IMR-90 (cell line): Measurements from ENCODE around the gene SCNN1B. TPM values are rescaled to one million over a fixed set of nuclear protein-coding genes. Genes with fewer than 3 reads are reported as not detected.

ENCODE experiments used
- ATAC-seq: fragments of 200-7000 bp; cut with Tn5 transposase; 2 replicates; pipeline ENCODE4 v1.9.1; 2020; ENCODE audit warnings: low read depth, mild to moderate bottlenecking, moderate library complexity
- BruUV-seq: library from RNA; stranded (reverse); fragments of 400-500 nt; replicated peaks from 2 replicates; lab custom pipeline; 2021; lab: Mats Ljungman, UMichigan
- CTCF ChIA-PET: fragments of 300-600 bp; formaldehyde crosslinking; extraction: SDS; loops from one replicate; lab custom pipeline; 2021; ENCODE audit warnings: antibody characterized with exemption; lab: Yijun Ruan, JAX
- POLR2A ChIA-PET: fragments of 300-600 bp; sonication (Branson Sonifier 250); formaldehyde crosslinking; loops from one replicate; lab custom pipeline; 2022; ENCODE audit warnings: antibody characterized with exemption; ENCODE audit not compliant: unreplicated experiment; lab: Charles Lee
- DNase-seq: peaks from one replicate; pipeline ENCODE4 v3.0.0; 2013
- H2AFZ ChIP-seq: replicated peaks from 2 replicates; pipeline ENCODE3; 2013; ENCODE audit warnings: low read length, mild to moderate bottlenecking; ENCODE audit not compliant: poor library complexity
- H2AK5ac ChIP-seq: 2 replicates; pipeline ENCODE4 v1.6.1; 2013; ENCODE audit warnings: low read depth, low read length, inconsistent platforms
- H2AK9ac ChIP-seq: replicated peaks from 2 replicates; pipeline ENCODE3; 2013; ENCODE audit warnings: mild to moderate bottlenecking, low read depth, low read length, moderate library complexity; ENCODE audit not compliant: poor library complexity
- H2BK120ac ChIP-seq: 2 replicates; pipeline ENCODE4 v1.6.1; 2013; ENCODE audit warnings: low read depth, low read length, inconsistent platforms
- H2BK15ac ChIP-seq: 3 replicates; pipeline ENCODE4 v1.6.1; 2013; ENCODE audit warnings: low read depth, low read length, inconsistent platforms
- H2BK20ac ChIP-seq: 2 replicates; pipeline ENCODE4 v1.6.1; 2013; ENCODE audit warnings: low read depth, mild to moderate bottlenecking, inconsistent platforms, low read length, moderate library complexity
- H2BK5ac ChIP-seq: 2 replicates; pipeline ENCODE4 v1.6.1; 2013; ENCODE audit warnings: mild to moderate bottlenecking, low read depth, low read length, inconsistent platforms; ENCODE audit not compliant: poor library complexity, severe bottlenecking
- H3K14ac ChIP-seq: replicated peaks from 2 replicates; pipeline ENCODE4 v1.6.1; 2013; ENCODE audit warnings: low read depth, low read length, inconsistent platforms
- H3K18ac ChIP-seq: 2 replicates; pipeline ENCODE4 v1.6.1; 2013; ENCODE audit warnings: low read depth, low read length, control low read depth
- H3K23ac ChIP-seq: 2 replicates; pipeline ENCODE4 v1.6.1; 2013; ENCODE audit warnings: low read depth, low read length, inconsistent platforms
- H3K27ac ChIP-seq: 2 replicates; pipeline ENCODE4 v1.5.1; 2013; ENCODE audit warnings: mild to moderate bottlenecking, control low read depth, low read length; ENCODE audit not compliant: insufficient read depth
- H3K27me3 ChIP-seq: 2 replicates; pipeline ENCODE4 v1.6.1; 2013; ENCODE audit warnings: low read length; ENCODE audit not compliant: control insufficient read depth, insufficient read depth
- H3K36me3 ChIP-seq: 2 replicates; pipeline ENCODE4 v1.6.1; 2013; ENCODE audit warnings: low read length, mixed read lengths; ENCODE audit not compliant: control insufficient read depth, insufficient read depth
- H3K4ac ChIP-seq: 2 replicates; pipeline ENCODE4 v1.6.1; 2013; ENCODE audit warnings: low read depth, low read length, inconsistent platforms
- H3K4me1 ChIP-seq: 2 replicates; pipeline ENCODE4 v1.6.1; 2013; ENCODE audit warnings: low read length, mixed read lengths; ENCODE audit not compliant: control insufficient read depth, insufficient read depth
- H3K4me2 ChIP-seq: 2 replicates; pipeline ENCODE4 v1.6.1; 2013; ENCODE audit warnings: low read depth, mild to moderate bottlenecking, control low read depth, low read length, moderate library complexity
- H3K4me3 ChIP-seq: 2 replicates; pipeline ENCODE4 v1.5.1; 2013; ENCODE audit warnings: low read depth, mild to moderate bottlenecking, control low read depth, low read length, moderate library complexity; ENCODE audit not compliant: insufficient read depth
- H3K56ac ChIP-seq: 2 replicates; pipeline ENCODE4 v1.6.1; 2013; ENCODE audit warnings: low read length, inconsistent platforms; ENCODE audit not compliant: insufficient read depth; ENCODE audit errors: extremely low read depth
- H3K79me1 ChIP-seq, 2 experiments: 2 replicates each; pipeline ENCODE4 v1.6.1; 2013; ENCODE audit warnings: low read length in 2 of 2, inconsistent platforms in 1 of 2, low read depth in 1 of 2
- H3K9ac ChIP-seq: 2 replicates; pipeline ENCODE4 v1.6.1; 2013; ENCODE audit warnings: low read depth, low read length, control low read depth
- H3K9me1 ChIP-seq: 2 replicates; pipeline ENCODE4 v1.6.1; 2013; ENCODE audit warnings: low read length, inconsistent platforms; ENCODE audit not compliant: insufficient read depth
- H3K9me3 ChIP-seq: 2 replicates; pipeline ENCODE4 v1.6.1; 2013; ENCODE audit warnings: low read length; ENCODE audit not compliant: control insufficient read depth, insufficient read depth
- H4K20me1 ChIP-seq: 2 replicates; pipeline ENCODE4 v1.6.1; 2013; ENCODE audit warnings: low read length, inconsistent platforms; ENCODE audit not compliant: insufficient read depth
- H4K5ac ChIP-seq: 2 replicates; pipeline ENCODE4 v1.6.1; 2013; ENCODE audit warnings: mild to moderate bottlenecking, low read depth, low read length, control low read depth
- H4K8ac ChIP-seq, 2 experiments: 2 replicates each; pipeline ENCODE4 v1.6.1; 2013; ENCODE audit warnings: low read depth in 2 of 2, low read length in 2 of 2, control low read depth in 1 of 2, inconsistent platforms in 1 of 2
- H4K91ac ChIP-seq: 2 replicates; pipeline ENCODE4 v1.6.1; 2013; ENCODE audit warnings: low read depth, low read length, inconsistent platforms; ENCODE audit not compliant: insufficient read depth
- BHLHE40 ChIP-seq: fragments of 150-350 bp; IDR thresholded peaks from 2 replicates; pipeline ENCODE4 v1.6.1; 2016; ENCODE audit warnings: mild to moderate bottlenecking, low read depth, low read length
- CHD1 ChIP-seq: IDR thresholded peaks from 2 replicates; pipeline ENCODE4 v1.6.1; 2012; ENCODE audit warnings: low read depth, low read length, improper control_type of control experiment
- WGBS, 2 experiments: methylation state at CpG; one replicate each; pipeline versions ENCODE4 v1.1.5 to v1.1.7; 2013; ENCODE audit warnings: missing lambda C conversion rate in 2 of 2; ENCODE audit not compliant: insufficient read length in 1 of 2; ENCODE audit errors: extremely low coverage in 2 of 2; 5-methylcytosine and 5-hydroxymethylcytosine counted together
- dilution Hi-C: fragments of 300-500 bp; cut with HindIII; formaldehyde crosslinking; loops from one replicate; pipeline ENCODE4 v1.14.3; 2018; ENCODE audit warnings: low sequenced_read_pairs; ENCODE audit not compliant: unreplicated experiment
- in situ Hi-C: fragments of 300-500 bp; cut with MboI; formaldehyde crosslinking; loops from 3 replicates; pipeline ENCODE4 v1.14.3; 2019; ENCODE audit warnings: low sequenced_read_pairs, inconsistent platforms, mixed read lengths
- intact Hi-C: fragments of 100-400 bp; cut with micrococcal nuclease; formaldehyde crosslinking; loops from 2 replicates; pipeline ENCODE4 v1.10.0; 2022
- polyA plus RNA-seq, 3 experiments: library from polyadenylated mRNA; depleted of rRNA; stranded (reverse); fragments of >200 nt; gene quantifications; 2 replicates each; pipeline ENCODE4 v1.2.3, GENCODE V29; 2012; ENCODE audit warnings: low replicate concordance in 1 of 3
- total RNA-seq: library from RNA; depleted of rRNA; stranded (reverse); fragments of >200 nt; gene quantifications from 2 replicates; pipeline ENCODE4 v1.2.3, GENCODE V29; 2012

SCNN1B gene
- total and polyA plus RNA-seq, 2 of the 4 experiments (the other 2 are of a cell fraction), result not detected

DNA sequence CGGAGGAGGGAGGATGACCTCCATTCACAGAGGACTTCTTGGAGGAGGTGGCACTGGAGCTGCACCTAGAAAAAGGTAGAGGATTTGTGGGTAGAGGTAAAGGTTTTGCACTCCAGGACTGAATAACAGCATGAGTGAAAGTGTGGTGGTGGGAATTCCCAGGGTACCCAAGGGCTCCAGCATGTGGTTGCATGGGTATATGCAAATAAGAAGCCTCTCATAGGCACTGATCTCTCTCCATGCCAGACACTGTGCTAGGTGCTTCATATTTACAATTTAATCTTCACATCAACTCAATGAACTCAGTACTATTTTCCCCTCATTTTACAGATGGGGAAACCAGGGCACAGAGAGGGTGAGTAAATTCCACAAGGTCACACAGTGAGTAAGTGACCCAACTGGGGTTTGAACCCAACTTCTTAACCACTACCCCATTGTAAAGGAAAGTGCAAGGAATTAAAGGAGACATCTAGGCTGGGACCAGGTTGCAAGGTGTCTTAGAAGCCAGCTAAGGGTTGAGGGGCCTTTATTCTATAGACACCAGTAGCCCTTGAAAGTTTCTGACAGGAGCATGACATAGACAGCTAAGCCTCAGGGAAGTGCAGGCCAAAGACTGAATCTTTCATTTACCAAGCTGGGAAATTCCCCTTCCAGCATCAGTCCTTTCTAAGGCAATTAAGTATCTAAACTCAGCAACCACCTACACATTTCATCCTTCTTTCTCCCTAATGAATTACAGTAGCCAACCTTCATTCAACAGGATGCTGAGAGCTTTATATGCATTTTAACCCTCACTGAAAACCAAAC is 21.3 kb downstream of the SCNN1B start:
- no peak overlapping the region for H2AK9ac ChIP-seq
- no peaks in the 10 kb centered on the region for H3K9me3 ChIP-seq
- H4K8ac ChIP-seq, result no peak overlapping the region
- H3K4ac ChIP-seq, result no peak overlapping the region
- intact Hi-C loops, result no loop called here
- no peak overlapping the region for H3K56ac ChIP-seq
- H3K9me1 ChIP-seq, result no peaks in the 10 kb centered on the region
- H4K91ac ChIP-seq, result no peak overlapping the region
- H3K4me3 ChIP-seq, result no peak overlapping the region
- no peaks in the 10 kb centered on the region for H4K20me1 ChIP-seq
- H2AFZ ChIP-seq, result no peak overlapping the region
- CTCF ChIA-PET, result no interaction called here
- no peaks in the 10 kb centered on the region for H3K79me1 ChIP-seq
- BruUV-seq, result no TSS peak
- no peaks in the 10 kb centered on the region for H3K4me1 ChIP-seq
- H3K9ac ChIP-seq, result no peak overlapping the region
- POLR2A ChIA-PET, result no interaction called here
- no peak for ATAC-seq
- in situ Hi-C loops, result no loop called here
- no peak overlapping the region for H2AK5ac ChIP-seq
- no peak for DNase-seq
- dilution Hi-C loops, result no loop called here
- H3K36me3 ChIP-seq, result no peaks in the 10 kb centered on the region
- no peak overlapping the region for H2BK20ac ChIP-seq
- H2BK120ac ChIP-seq, result no peak overlapping the region
- TF ChIP-seq CHD1, result no peak
- no peak for TF ChIP-seq BHLHE40
- H3K27ac ChIP-seq, result no peak overlapping the region
- H3K14ac ChIP-seq, result no peak overlapping the region
- no peaks in the 10 kb centered on the region; the same call in 1 of the 2 replicates for H3K27me3 ChIP-seq
- no peak overlapping the region for H2BK5ac ChIP-seq
- no peak overlapping the region for H4K5ac ChIP-seq
- no peak overlapping the region for H3K23ac ChIP-seq
- no CpG with 5 or more reads among the region's 1 CpG for WGBS, 2 experiments
- no peak overlapping the region for H2BK15ac ChIP-seq
- H3K18ac ChIP-seq, result no peak overlapping the region
- no peak overlapping the region for H3K4me2 ChIP-seq
